ENCODE results near the gene HOPX.

DNA sequence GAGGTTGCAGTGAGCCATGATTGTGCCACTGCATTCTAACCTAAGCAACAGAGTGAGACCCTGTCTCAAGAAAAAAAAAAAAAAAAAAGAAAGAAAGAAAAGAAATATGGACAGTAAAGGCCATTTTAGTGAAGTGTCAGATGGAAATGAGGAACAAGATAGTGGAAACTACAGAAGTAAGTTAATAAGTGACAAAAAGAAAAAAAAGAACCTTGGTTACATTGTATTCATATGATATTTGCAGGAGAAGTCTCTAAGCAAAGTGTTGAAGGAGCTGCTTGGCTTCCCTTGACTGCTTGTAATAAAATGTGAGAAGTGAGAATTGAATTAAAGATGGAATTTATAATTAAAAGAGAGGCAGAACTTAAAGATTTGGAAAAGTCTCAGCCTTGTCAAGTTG lies 73.2 kb downstream of the HOPX start:
- TF ChIP-seq, protein P1, sequence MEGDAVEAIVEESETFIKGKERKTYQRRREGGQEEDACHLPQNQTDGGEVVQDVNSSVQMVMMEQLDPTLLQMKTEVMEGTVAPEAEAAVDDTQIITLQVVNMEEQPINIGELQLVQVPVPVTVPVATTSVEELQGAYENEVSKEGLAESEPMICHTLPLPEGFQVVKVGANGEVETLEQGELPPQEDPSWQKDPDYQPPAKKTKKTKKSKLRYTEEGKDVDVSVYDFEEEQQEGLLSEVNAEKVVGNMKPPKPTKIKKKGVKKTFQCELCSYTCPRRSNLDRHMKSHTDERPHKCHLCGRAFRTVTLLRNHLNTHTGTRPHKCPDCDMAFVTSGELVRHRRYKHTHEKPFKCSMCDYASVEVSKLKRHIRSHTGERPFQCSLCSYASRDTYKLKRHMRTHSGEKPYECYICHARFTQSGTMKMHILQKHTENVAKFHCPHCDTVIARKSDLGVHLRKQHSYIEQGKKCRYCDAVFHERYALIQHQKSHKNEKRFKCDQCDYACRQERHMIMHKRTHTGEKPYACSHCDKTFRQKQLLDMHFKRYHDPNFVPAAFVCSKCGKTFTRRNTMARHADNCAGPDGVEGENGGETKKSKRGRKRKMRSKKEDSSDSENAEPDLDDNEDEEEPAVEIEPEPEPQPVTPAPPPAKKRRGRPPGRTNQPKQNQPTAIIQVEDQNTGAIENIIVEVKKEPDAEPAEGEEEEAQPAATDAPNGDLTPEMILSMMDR (conservative IDR thresholded peaks at IDR 0.05; ENCODE audit: low read depth, low read length), result no peak
- TF ChIP-seq POLR2A (IDR thresholded peaks at IDR 0.05; ENCODE audit: low read depth, low read length) (no peak), SMC3 (IDR thresholded peaks at IDR 0.05; ENCODE audit: low read depth, low read length) (no peak), CEBPB (IDR thresholded peaks at IDR 0.05; ENCODE audit: low read depth, low read length) (no peak), RFX5 (IDR thresholded peaks at IDR 0.05; ENCODE audit: low read depth, low read length) (no peak), MXI1 (IDR thresholded peaks at IDR 0.05; ENCODE audit: borderline replicate concordance, low read depth, low read length) (no peak), CHD1 (IDR thresholded peaks at IDR 0.05; ENCODE audit: low read depth, low read length) (no peak), RCOR1 (IDR thresholded peaks at IDR 0.05; ENCODE audit: insufficient replicate concordance, low read length) (no peak), RAD21 (IDR thresholded peaks at IDR 0.05; ENCODE audit: low read length) (no peak), FOS (IDR thresholded peaks at IDR 0.05; ENCODE audit: low read depth, low read length) (no peak)
- TF ChIP-seq, protein P2, sequence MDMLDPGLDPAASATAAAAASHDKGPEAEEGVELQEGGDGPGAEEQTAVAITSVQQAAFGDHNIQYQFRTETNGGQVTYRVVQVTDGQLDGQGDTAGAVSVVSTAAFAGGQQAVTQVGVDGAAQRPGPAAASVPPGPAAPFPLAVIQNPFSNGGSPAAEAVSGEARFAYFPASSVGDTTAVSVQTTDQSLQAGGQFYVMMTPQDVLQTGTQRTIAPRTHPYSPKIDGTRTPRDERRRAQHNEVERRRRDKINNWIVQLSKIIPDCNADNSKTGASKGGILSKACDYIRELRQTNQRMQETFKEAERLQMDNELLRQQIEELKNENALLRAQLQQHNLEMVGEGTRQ (IDR thresholded peaks at IDR 0.05; ENCODE audit: low read depth, low read length), result no peak
